Parathyroid adenoma (tissue), 2 donors: ENCODE data around the gene PARD3B.

Source experiments
- H2AFZ ChIP-seq: fragments of 300-600 bp; sonication (generic); one replicate; pipeline ENCODE4 v1.7.0; 2017; ENCODE audit warnings: antibody characterized with exemption, mild to moderate bottlenecking
- H3K27ac ChIP-seq: fragments of 300-600 bp; sonication (generic); one replicate; pipeline ENCODE4 v1.7.0; 2017
- H3K27me3 ChIP-seq: fragments of 300-600 bp; sonication (generic); one replicate; pipeline ENCODE4 v1.7.0; 2017; ENCODE audit warnings: low read length; ENCODE audit not compliant: control insufficient read depth, insufficient read depth
- H3K36me3 ChIP-seq: fragments of 300-600 bp; sonication (generic); one replicate; pipeline ENCODE4 v1.7.0; 2017; ENCODE audit warnings: low read length; ENCODE audit not compliant: control insufficient read depth, insufficient read depth
- H3K4me1 ChIP-seq: fragments of 300-600 bp; sonication (generic); one replicate; pipeline ENCODE4 v1.7.0; 2017; ENCODE audit warnings: control low read depth
- H3K4me2 ChIP-seq: fragments of 300-600 bp; sonication (generic); one replicate; pipeline ENCODE4 v1.7.0; 2017; ENCODE audit warnings: low read length
- H3K4me3 ChIP-seq: fragments of 300-600 bp; sonication (generic); one replicate; pipeline ENCODE4 v1.7.0; 2017; ENCODE audit warnings: low read depth, low read length
- H3K79me2 ChIP-seq: fragments of 300-600 bp; sonication (generic); one replicate; pipeline ENCODE4 v1.7.0; 2017; ENCODE audit warnings: control low read depth
- H3K9ac ChIP-seq: fragments of 300-600 bp; sonication (generic); one replicate; pipeline ENCODE4 v1.7.0; 2017; ENCODE audit warnings: mild to moderate bottlenecking
- H3K9me3 ChIP-seq: fragments of 300-600 bp; sonication (generic); one replicate; pipeline ENCODE4 v1.7.0; 2017; ENCODE audit warnings: low read length; ENCODE audit not compliant: control insufficient read depth
- TF ChIP-seq, protein P1 (sequence below): fragments of 300-600 bp; sonication (generic); IDR thresholded peaks from one replicate; pipeline ENCODE4 v1.7.0; 2017; ENCODE audit warnings: antibody characterized with exemption, mild to moderate bottlenecking
- donor health status: primary hyperparathyroidism.

Gene PARD3B

DNA sequence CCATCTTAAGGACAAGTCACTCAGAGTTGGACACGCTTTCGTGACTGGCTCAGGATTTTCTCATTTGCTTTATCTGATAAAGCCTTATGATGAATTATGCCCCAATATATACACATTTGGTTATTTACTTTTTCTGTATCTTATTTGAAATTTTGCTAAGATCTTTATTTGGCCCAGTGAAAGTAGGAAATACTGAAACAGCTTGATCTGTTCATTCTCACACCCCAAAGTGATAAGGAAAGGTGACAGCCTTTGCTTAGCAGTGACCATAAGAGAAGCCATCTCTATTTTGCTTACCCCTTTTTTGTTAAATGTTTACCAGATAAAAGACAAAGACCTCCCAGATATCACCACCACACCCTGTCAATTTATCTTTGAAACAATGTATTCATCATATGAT, 428.3 kb downstream of the PARD3B start:
- Histone ChIP-seq H3K4me2 (no peak overlapping the region), H3K9ac (no peak overlapping the region), H3K4me1 (no peaks in the 10 kb centered on the region), H3K4me3 (no peak overlapping the region), H3K27ac (no peak overlapping the region), H3K27me3 (no peaks in the 10 kb centered on the region), H2AFZ (no peak overlapping the region), H3K79me2 (peaks cover 2% of the 10 kb centered on the region), H3K9me3 (no peaks in the 10 kb centered on the region), H3K36me3 (no peaks in the 10 kb centered on the region)
- TF ChIP-seq, protein P1, sequence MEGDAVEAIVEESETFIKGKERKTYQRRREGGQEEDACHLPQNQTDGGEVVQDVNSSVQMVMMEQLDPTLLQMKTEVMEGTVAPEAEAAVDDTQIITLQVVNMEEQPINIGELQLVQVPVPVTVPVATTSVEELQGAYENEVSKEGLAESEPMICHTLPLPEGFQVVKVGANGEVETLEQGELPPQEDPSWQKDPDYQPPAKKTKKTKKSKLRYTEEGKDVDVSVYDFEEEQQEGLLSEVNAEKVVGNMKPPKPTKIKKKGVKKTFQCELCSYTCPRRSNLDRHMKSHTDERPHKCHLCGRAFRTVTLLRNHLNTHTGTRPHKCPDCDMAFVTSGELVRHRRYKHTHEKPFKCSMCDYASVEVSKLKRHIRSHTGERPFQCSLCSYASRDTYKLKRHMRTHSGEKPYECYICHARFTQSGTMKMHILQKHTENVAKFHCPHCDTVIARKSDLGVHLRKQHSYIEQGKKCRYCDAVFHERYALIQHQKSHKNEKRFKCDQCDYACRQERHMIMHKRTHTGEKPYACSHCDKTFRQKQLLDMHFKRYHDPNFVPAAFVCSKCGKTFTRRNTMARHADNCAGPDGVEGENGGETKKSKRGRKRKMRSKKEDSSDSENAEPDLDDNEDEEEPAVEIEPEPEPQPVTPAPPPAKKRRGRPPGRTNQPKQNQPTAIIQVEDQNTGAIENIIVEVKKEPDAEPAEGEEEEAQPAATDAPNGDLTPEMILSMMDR, result no peak

DNA sequence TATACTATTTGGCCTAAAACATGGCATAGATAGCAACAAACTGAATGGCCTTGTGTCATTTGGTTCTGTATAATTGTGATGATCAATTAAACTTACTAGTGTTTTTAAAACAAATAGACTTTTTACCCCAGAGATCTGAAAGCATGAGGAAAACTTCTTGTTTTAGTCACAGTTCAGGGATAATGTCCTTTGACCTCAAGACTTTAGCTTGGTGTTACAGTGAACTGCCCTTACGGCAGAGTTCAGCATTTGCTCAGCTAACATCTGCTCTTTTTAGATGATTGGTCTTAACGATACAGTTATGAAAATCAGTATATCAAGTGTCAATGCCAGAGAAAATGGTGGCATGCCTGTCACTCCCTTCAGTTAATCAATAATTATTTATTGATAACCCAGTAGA, 429.2 kb downstream of the PARD3B start:
- Histone ChIP-seq H3K4me1 (no peaks in the 10 kb centered on the region), H3K9ac (no peak overlapping the region), H2AFZ (no peak overlapping the region), H3K27ac (no peak overlapping the region), H3K4me2 (no peak overlapping the region), H3K4me3 (no peak overlapping the region), H3K27me3 (no peaks in the 10 kb centered on the region), H3K9me3 (no peaks in the 10 kb centered on the region), H3K36me3 (no peaks in the 10 kb centered on the region), H3K79me2 (peaks cover 2% of the 10 kb centered on the region)
- TF ChIP-seq, protein P1, result no peak

DNA sequence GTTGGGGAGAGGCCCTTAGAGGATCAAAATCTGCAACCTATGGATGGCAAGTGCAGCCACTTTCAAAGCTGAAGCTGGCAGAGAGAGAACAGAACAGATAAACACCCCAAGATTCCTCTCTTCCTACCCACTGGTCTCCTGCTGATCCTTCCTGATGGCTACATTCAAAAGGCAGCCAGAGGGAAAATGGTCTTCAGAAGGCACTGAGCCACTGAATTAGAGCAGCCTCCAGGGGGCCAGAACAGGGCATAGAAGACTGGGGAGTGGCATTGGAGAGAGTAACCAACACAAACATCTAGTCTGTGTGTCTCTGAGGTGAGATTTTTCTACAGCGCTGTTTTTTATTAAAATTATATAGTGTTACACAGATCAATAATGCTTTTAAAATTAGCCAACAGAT, 432.6 kb downstream of the PARD3B start:
- no peak overlapping the region for H2AFZ ChIP-seq
- H3K79me2 ChIP-seq, result no peaks in the 10 kb centered on the region
- no peaks in the 10 kb centered on the region for H3K36me3 ChIP-seq
- no peaks in the 10 kb centered on the region for H3K9me3 ChIP-seq
- no peak overlapping the region for H3K9ac ChIP-seq
- TF ChIP-seq, protein P1, result no peak
- no peak overlapping the region for H3K4me3 ChIP-seq
- no peaks in the 10 kb centered on the region for H3K4me1 ChIP-seq
- H3K27me3 ChIP-seq, result no peaks in the 10 kb centered on the region
- no peak overlapping the region for H3K27ac ChIP-seq
- no peak overlapping the region for H3K4me2 ChIP-seq

DNA sequence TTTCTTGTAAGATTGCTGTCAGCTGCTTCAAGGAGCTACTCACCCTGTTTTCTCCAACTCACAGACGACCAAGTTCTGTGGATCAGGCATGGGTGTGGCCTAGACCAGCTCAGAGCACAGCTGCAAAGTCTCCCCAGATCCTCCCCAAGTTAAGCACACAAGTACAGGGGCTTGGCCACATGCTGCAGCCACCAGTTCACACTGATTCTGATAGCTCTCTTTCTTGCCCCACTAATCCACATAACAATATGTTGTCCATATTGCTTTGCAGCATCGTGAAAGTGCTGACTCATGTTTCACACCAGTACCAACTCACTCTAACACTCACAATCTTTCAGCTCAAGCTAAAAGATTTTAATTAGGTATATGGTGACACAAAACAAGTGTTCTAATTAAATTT, 437.0 kb downstream of the PARD3B start:
- TF ChIP-seq, protein P1, result no peak

DNA sequence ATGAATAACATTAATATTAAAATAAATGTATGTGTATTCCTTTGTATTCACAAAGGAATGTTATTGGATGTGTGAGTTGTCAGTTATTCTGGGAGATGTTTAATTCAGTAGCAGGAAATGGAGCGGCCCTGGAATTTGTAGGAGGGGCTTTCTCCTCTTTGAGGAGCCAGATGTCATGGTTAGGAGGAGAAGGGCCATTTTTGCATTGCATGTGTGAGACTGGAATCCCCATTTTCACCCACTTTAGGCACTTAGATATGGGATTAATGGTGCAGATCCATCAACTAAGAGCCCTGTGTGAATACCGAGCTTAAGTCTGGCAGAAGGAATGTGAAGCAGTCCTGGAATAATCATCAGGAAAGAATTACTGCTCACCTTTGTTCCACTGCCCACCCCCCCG, 439.2 kb downstream of the PARD3B start:
- no peaks in the 10 kb centered on the region for H3K4me1 ChIP-seq

More for the DNA sequence above, 437.0 kb downstream of the PARD3B start:
- Histone ChIP-seq H3K27ac (no peak overlapping the region), H3K36me3 (no peaks in the 10 kb centered on the region), H2AFZ (no peak overlapping the region), H3K4me2 (no peak overlapping the region), H3K4me1 (no peaks in the 10 kb centered on the region), H3K9me3 (no peaks in the 10 kb centered on the region), H3K9ac (no peak overlapping the region), H3K4me3 (no peak overlapping the region), H3K27me3 (no peaks in the 10 kb centered on the region), H3K79me2 (no peaks in the 10 kb centered on the region)

More for the DNA sequence above, 439.2 kb downstream of the PARD3B start:
- Histone ChIP-seq H3K27me3 (no peaks in the 10 kb centered on the region), H2AFZ (no peak overlapping the region), H3K4me3 (no peak overlapping the region), H3K27ac (no peak overlapping the region), H3K79me2 (peaks cover under 1% of the 10 kb centered on the region), H3K9me3 (no peaks in the 10 kb centered on the region), H3K9ac (no peak overlapping the region), H3K36me3 (no peaks in the 10 kb centered on the region), H3K4me2 (no peak overlapping the region)
- TF ChIP-seq, protein P1, result no peak
